ENCODE measurements around the gene TSEN15. TPM values are rescaled to one million over a fixed set of nuclear protein-coding genes. Genes with fewer than 3 reads are reported as not detected.

TSEN15 gene
- total RNA-seq, 4 donors from 2014 or later: 18.3 to 29.0 (median 20.3) TPM

DNA sequence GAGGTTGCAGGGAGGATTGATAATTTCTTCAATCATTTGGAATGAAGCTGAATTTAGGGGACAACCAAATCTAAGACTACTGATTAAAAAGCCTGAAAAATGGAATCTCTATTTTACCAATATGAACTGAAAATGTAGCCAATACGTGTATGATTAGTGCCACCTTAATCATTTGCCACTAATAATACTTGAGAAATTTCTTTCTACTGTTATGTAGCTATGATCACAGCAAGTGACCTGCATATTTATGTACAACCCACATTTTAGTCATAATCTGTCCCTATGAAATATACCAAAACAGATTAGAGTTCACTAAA lies 20.5 kb upstream of the TSEN15 start:
- TF ChIP-seq, protein P1, sequence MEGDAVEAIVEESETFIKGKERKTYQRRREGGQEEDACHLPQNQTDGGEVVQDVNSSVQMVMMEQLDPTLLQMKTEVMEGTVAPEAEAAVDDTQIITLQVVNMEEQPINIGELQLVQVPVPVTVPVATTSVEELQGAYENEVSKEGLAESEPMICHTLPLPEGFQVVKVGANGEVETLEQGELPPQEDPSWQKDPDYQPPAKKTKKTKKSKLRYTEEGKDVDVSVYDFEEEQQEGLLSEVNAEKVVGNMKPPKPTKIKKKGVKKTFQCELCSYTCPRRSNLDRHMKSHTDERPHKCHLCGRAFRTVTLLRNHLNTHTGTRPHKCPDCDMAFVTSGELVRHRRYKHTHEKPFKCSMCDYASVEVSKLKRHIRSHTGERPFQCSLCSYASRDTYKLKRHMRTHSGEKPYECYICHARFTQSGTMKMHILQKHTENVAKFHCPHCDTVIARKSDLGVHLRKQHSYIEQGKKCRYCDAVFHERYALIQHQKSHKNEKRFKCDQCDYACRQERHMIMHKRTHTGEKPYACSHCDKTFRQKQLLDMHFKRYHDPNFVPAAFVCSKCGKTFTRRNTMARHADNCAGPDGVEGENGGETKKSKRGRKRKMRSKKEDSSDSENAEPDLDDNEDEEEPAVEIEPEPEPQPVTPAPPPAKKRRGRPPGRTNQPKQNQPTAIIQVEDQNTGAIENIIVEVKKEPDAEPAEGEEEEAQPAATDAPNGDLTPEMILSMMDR (IDR thresholded peaks at IDR 0.05; ENCODE audit: low read depth): no peak

DNA sequence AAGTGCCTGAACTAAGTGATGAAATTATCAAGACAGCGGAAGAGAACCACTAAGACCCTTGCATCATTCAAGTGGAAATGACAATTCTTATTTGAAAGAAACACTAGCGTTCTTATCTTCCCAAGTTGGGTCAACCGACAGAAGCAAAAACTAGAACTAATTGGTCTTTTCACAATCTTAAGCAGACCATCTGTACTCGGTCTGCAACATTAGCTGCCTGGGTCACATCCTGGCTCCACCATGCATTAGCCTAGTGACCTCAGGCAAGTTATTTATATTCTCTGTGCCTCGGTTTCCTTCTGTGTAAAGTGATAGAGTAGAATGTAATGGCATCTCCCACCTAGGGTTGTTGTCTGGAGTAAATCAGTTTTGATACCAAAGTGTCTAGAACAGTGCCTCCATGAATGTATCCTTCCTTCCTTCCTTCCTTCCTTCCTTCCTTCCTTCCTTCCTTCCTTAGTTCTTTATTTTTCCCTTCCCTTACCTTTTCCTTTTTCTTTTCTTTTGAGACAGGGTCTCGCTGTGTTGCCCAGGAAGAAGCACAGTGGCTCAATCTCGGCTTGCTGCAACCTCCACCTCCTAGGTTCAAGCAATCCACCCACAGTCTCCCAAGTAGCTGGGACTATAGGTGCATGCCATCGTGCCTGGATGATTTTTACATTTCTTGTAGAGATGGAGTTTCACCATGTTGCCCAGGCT lies 20.0 kb upstream of the TSEN15 start:
- TF ChIP-seq, protein P1 (IDR thresholded peaks at IDR 0.05; ENCODE audit: low read depth): no peak

DNA sequence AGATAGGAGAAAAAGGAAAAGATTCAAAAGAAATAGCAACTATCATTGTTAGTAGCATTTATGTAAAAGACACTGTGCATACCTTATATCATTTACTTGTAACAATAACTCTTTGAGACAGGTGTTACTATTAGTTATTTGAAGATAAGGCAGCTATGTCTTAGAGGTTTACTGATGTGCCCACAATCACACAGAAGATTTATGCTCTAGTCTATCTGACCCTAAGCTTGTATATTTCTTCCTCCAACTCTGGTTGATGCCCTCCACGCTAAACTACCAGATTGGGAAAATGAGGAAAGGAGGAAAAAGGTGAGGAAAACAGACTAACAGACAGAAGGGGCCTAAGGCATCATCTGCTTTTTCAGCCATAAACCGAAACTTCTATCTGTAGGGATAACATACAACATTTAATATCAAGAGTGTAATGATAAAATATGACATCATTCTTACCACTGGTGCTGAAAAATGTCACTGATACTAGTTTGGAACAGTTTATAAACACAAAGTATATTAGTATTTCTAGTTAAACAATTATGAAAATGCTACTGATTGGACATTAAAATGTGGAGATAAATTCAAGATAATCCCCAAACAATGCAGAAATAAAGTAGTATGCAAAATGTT lies 19.1 kb upstream of the TSEN15 start:
- TF ChIP-seq, protein P1 (IDR thresholded peaks at IDR 0.05; ENCODE audit: low read depth): no peak

DNA sequence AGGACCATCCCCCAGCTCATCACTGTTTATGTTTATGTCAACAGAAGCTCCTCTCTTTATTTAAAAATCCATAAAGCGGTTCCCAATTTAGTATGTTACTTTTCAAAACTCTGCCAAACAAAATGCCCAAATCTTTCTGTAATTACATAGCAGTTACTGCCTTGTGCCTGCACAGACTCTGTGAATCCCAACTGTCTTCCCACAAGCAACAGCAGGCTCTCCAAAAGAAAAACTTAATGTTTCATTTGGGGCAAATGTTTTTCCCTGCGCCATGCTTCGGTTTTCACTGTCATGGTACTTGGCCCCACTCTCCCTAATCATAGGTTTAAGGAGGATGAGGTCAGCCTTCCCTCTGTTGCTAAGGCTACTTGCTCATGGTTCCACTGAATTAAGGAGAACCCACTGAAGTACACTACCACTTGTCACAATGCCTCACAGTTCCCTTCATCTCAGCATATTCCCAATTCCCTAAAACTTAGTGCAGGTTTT lies 18.6 kb upstream of the TSEN15 start:
- TF ChIP-seq, protein P1 (IDR thresholded peaks at IDR 0.05; ENCODE audit: low read depth): no peak

DNA sequence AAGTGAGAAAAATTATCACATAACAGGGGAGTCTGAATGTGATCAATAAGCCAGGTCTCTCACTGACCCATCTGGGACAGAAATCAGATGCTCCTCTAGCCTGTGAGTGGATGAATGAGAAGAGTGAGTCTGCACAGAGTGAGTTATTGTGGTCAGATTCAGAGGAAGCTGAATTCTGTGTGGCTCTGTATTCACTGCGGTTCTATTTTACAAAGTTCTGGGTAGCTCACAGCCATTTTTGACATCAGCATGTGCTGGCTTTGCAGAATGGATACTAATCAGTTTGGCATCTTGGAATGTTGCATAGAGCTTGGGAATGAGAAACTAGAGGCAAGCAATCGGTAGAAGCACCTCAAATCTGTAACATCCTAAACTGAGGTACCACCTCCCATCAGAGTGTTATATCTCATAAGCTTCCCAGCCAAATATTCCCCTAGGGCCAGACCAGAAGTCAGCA lies 17.8 kb upstream of the TSEN15 start:
- TF ChIP-seq, protein P1 (IDR thresholded peaks at IDR 0.05; ENCODE audit: low read depth): no peak

DNA sequence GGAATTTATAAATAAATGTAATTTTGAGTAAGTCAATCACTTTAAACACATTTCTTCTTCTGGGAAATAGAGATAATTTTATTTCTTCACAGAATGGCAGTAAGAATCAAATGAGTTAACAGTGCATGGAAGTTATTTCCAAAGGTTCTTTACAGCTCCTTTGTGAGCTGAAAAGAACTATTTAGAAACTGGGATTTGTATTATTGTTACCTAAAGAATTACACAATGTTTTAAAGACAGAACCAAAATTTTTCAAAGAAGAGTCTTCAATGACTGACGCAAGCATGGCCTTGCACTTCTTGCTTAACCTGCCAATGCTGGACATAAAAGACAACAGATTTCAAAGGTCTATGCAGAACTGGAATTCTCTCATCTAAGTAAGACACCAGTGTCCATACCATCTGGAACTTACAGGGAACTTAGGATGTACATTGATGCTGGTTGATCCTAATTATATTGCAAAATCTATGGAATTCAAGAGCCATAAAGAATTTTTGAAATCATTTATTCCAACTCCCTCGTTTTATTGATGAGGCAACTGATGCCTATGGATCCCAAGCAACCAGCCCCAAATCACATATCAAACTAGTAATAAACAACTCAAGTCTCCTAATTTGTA lies 16.7 kb upstream of the TSEN15 start:
- TF ChIP-seq, protein P1 (IDR thresholded peaks at IDR 0.05; ENCODE audit: low read depth): no peak

Data from subcutaneous adipose tissue (tissue), 4 donors.